ENCODE data around the gene KRTAP10-10. TPM values are rescaled to one million over a fixed set of nuclear protein-coding genes. Genes with fewer than 3 reads are reported as not detected.
"Not testable (repeated sequence)": the region's sequence is repeated elsewhere in the genome, so short reads cannot be mapped to it uniquely, and the experiment has no call there.

KRTAP10-10 gene
- total RNA-seq, result not detected

- Mint-ChIP-seq H3K36me3 (peaks cover 19% of the 10 kb centered on the region), H3K9me3 (peaks cover 13% of the 10 kb centered on the region), H3K4me3 (no peak within 1 kb of the TSS), H3K27ac (no peak within 1 kb of the TSS), H3K27me3 (peaks cover 9 to 24% of the 10 kb centered on the region in 2 donors), H3K4me1 (ENCODE audit: low read depth in 2 of 2) (no peaks in the 10 kb centered on the region)
- DNase-seq (ENCODE audit: low spot score) (no peak), ATAC-seq (no peak)
These were observed at the start of gene KRTAP10-10 for GRCh38 chr21:44637018-44637850. TSS of gene KRTAP10-10 (plus strand) at chr21:44637356. CDS start at chr21:44637418, 62 bp downstream.

GRCh38 chr21:44589094-44589493 lies 48.1 kb upstream of the KRTAP10-10 start:
- no peak for DNase-seq (ENCODE audit: low spot score)
- Mint-ChIP-seq H3K9me3 (no peaks in the 10 kb centered on the region), H3K27me3 (peaks cover 36 to 38% of the 10 kb centered on the region in 2 donors), H3K4me3 (no peak overlapping the region), H3K36me3 (no peaks in the 10 kb centered on the region), H3K27ac (no peak overlapping the region), H3K4me1 (ENCODE audit: low read depth in 2 of 2) (peaks cover 0 to 7% of the 10 kb centered on the region in 2 donors)
- no peak for ATAC-seq

- Mint-ChIP-seq H3K4me1 (ENCODE audit: low read depth in 2 of 2) (peaks cover 0 to 7% of the 10 kb centered on the region in 2 donors), H3K27me3 (peaks cover 29 to 33% of the 10 kb centered on the region in 2 donors), H3K27ac (no peak overlapping the region), H3K36me3 (no peaks in the 10 kb centered on the region), H3K4me3 (no peak overlapping the region), H3K9me3 (no peaks in the 10 kb centered on the region)
- ATAC-seq, result peak in 1 of 2 donors; percentile 27
- DNase-seq (ENCODE audit: low spot score), result no peak
These were observed 47.4 kb upstream of the KRTAP10-10 start for GRCh38 chr21:44589586-44590305.

- no peaks in the 10 kb centered on the region for H3K36me3 Mint-ChIP-seq
- ATAC-seq (peak in 1 of 2 donors; percentile 6), DNase-seq (ENCODE audit: low spot score) (no peak)
- H3K4me3 Mint-ChIP-seq, result no peak overlapping the region
- H3K9me3 Mint-ChIP-seq, result no peaks in the 10 kb centered on the region
- peaks cover 0 to 7% of the 10 kb centered on the region in 2 donors for H3K4me1 Mint-ChIP-seq (ENCODE audit: low read depth in 2 of 2)
- no peak overlapping the region for H3K27ac Mint-ChIP-seq
- H3K27me3 Mint-ChIP-seq, result peaks cover 26 to 34% of the 10 kb centered on the region in 2 donors
These were observed 46.8 kb upstream of the KRTAP10-10 start for GRCh38 chr21:44590311-44590721.

- not testable (repeated sequence) for H3K4me1 Mint-ChIP-seq (ENCODE audit: low read depth in 2 of 2); H3K9me3 Mint-ChIP-seq; H3K27ac Mint-ChIP-seq; DNase-seq (ENCODE audit: low spot score); H3K36me3 Mint-ChIP-seq; H3K4me3 Mint-ChIP-seq
- ATAC-seq, result peak in 1 of 2 donors; percentile 38
- peaks cover 19 to 30% of the 10 kb centered on the region in 2 donors for H3K27me3 Mint-ChIP-seq
These were observed 46.0 kb upstream of the KRTAP10-10 start for GRCh38 chr21:44590897-44591800.

- DNase-seq (ENCODE audit: low spot score); H3K9me3 Mint-ChIP-seq; H3K27ac Mint-ChIP-seq; H3K36me3 Mint-ChIP-seq; H3K4me1 Mint-ChIP-seq (ENCODE audit: low read depth in 2 of 2); H3K4me3 Mint-ChIP-seq; ATAC-seq: not testable (repeated sequence)
- peaks cover 13 to 26% of the 10 kb centered on the region in 2 donors for H3K27me3 Mint-ChIP-seq
These were observed 45.4 kb upstream of the KRTAP10-10 start for GRCh38 chr21:44591801-44592130.

GRCh38 chr21:44592446-44593311 lies 44.5 kb upstream of the KRTAP10-10 start, which contains the start of gene KRTAP10-6:
TSS of gene KRTAP10-6 (minus strand) at chr21:44592505. CDS start at chr21:44592484, 21 bp downstream.
- H3K27me3 Mint-ChIP-seq, result peaks cover 4 to 17% of the 10 kb centered on the region in 2 donors
- H3K27ac Mint-ChIP-seq, result no peak within 1 kb of the TSS
- H3K4me3 Mint-ChIP-seq, result no peak within 1 kb of the TSS
- H3K4me1 Mint-ChIP-seq (ENCODE audit: low read depth in 2 of 2), result peaks cover 0 to 7% of the 10 kb centered on the region in 2 donors
- DNase-seq (ENCODE audit: low spot score) (no peak), ATAC-seq (no peak)
- no peaks in the 10 kb centered on the region for H3K36me3 Mint-ChIP-seq
- no peaks in the 10 kb centered on the region for H3K9me3 Mint-ChIP-seq

GRCh38 chr21:44593598-44594405 lies 43.4 kb upstream of the KRTAP10-10 start:
- ATAC-seq, result no peak
- H3K27ac Mint-ChIP-seq, result no peak overlapping the region
- DNase-seq (ENCODE audit: low spot score), result no peak

GRCh38 chr21:44594406-44594916 lies 42.7 kb upstream of the KRTAP10-10 start:
- no peak overlapping the region for H3K4me3 Mint-ChIP-seq
- no peak for DNase-seq (ENCODE audit: low spot score)

More at GRCh38 chr21:44593598-44594405, 43.4 kb upstream of the KRTAP10-10 start:
- Mint-ChIP-seq H3K4me3 (no peak overlapping the region), H3K9me3 (no peaks in the 10 kb centered on the region), H3K4me1 (ENCODE audit: low read depth in 2 of 2) (peaks cover 0 to 7% of the 10 kb centered on the region in 2 donors), H3K36me3 (no peaks in the 10 kb centered on the region), H3K27me3 (peaks cover 8 to 21% of the 10 kb centered on the region in 2 donors)

GRCh38 chr21:44595524-44595923 lies 41.6 kb upstream of the KRTAP10-10 start:
- no peaks in the 10 kb centered on the region for H3K36me3 Mint-ChIP-seq
- H3K4me3 Mint-ChIP-seq, result no peak overlapping the region
- no peak overlapping the region for H3K27ac Mint-ChIP-seq
- H3K4me1 Mint-ChIP-seq (ENCODE audit: low read depth in 2 of 2), result peaks cover 0 to 7% of the 10 kb centered on the region in 2 donors
- H3K27me3 Mint-ChIP-seq, result peaks cover 8 to 20% of the 10 kb centered on the region in 2 donors
- no peaks in the 10 kb centered on the region for H3K9me3 Mint-ChIP-seq
- no peak for DNase-seq (ENCODE audit: low spot score)
- no peak for ATAC-seq

More at GRCh38 chr21:44594406-44594916, 42.7 kb upstream of the KRTAP10-10 start:
- peaks cover 8 to 18% of the 10 kb centered on the region in 2 donors for H3K27me3 Mint-ChIP-seq
- H3K27ac Mint-ChIP-seq, result no peak overlapping the region
- no peak for ATAC-seq
- no peaks in the 10 kb centered on the region for H3K9me3 Mint-ChIP-seq
- H3K4me1 Mint-ChIP-seq (ENCODE audit: low read depth in 2 of 2), result peaks cover 0 to 7% of the 10 kb centered on the region in 2 donors
- no peaks in the 10 kb centered on the region for H3K36me3 Mint-ChIP-seq

- Mint-ChIP-seq H3K27me3 (peaks cover 8 to 21% of the 10 kb centered on the region in 2 donors), H3K9me3 (no peaks in the 10 kb centered on the region)
- ATAC-seq, result no peak
These were observed 41.0 kb upstream of the KRTAP10-10 start for GRCh38 chr21:44596068-44596725.

More at GRCh38 chr21:44596068-44596725, 41.0 kb upstream of the KRTAP10-10 start:
- no peak for DNase-seq (ENCODE audit: low spot score)
- H3K27ac Mint-ChIP-seq, result no peak overlapping the region
- no peak overlapping the region for H3K4me3 Mint-ChIP-seq
- H3K4me1 Mint-ChIP-seq (ENCODE audit: low read depth in 2 of 2), result peaks cover 0 to 7% of the 10 kb centered on the region in 2 donors
- no peaks in the 10 kb centered on the region for H3K36me3 Mint-ChIP-seq
